ENCODE data around the gene NELL2.

The NELL2 gene

GRCh38 chr12:44626883-44627282 is 249.2 kb downstream of the NELL2 start:
- Histone ChIP-seq H3K4me3 (replicated peaks; ENCODE audit: low read depth, low read length) (no peak overlapping the region), H3K36me3 (ENCODE audit: control insufficient read depth, insufficient read depth, low read length) (no peaks in the 10 kb centered on the region), H3K27me3 (replicated peaks; ENCODE audit: control insufficient read depth, insufficient read depth, low read length) (no peaks in the 10 kb centered on the region)
- no peak for TF ChIP-seq CTCF (IDR thresholded peaks at IDR 0.05; ENCODE audit: insufficient read depth, low read length, poor library complexity, severe bottlenecking)
- DNase-seq (ENCODE audit: extremely low read depth, insufficient read length) = no peak

DNA sequence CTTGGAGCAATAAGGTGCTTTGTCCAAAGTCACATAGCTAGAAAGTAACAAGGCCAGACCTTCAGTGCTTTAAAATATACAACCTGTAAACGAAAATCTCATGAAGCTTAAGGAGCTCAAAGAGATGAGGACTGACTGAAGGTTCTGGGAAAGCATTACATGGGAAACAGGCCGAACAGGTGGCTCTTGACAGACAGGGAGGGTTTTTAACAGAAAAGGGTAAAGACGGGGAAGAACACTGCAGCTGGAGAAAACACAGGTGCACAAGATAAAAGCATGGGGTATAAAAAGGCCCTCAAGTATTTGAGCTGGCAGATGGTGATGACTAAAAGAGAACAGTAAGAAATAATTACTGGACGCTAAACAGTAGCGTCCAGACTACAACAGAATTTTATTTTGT is 257.2 kb downstream of the NELL2 start:
- H3K4me3 ChIP-seq (replicated peaks; ENCODE audit: low read depth, low read length) = no peak overlapping the region
- no peak for TF ChIP-seq CTCF (IDR thresholded peaks at IDR 0.05; ENCODE audit: insufficient read depth, low read length, poor library complexity, severe bottlenecking)
- H3K27me3 ChIP-seq (replicated peaks; ENCODE audit: control insufficient read depth, insufficient read depth, low read length) = no peaks in the 10 kb centered on the region
- no peak for DNase-seq (ENCODE audit: extremely low read depth, insufficient read length)
- no peaks in the 10 kb centered on the region for H3K36me3 ChIP-seq (ENCODE audit: control insufficient read depth, insufficient read depth, low read length)

GRCh38 chr12:44616402-44616801 is 259.7 kb downstream of the NELL2 start:
- H3K4me3 ChIP-seq (replicated peaks; ENCODE audit: low read depth, low read length) = no peak overlapping the region
- TF ChIP-seq CTCF (IDR thresholded peaks at IDR 0.05; ENCODE audit: insufficient read depth, low read length, poor library complexity, severe bottlenecking) = no peak
- H3K27me3 ChIP-seq (replicated peaks; ENCODE audit: control insufficient read depth, insufficient read depth, low read length) = no peaks in the 10 kb centered on the region
- H3K36me3 ChIP-seq (ENCODE audit: control insufficient read depth, insufficient read depth, low read length) = no peaks in the 10 kb centered on the region
- no peak for DNase-seq (ENCODE audit: extremely low read depth, insufficient read length)

GRCh38 chr12:44611538-44611937 is 264.6 kb downstream of the NELL2 start:
- no peaks in the 10 kb centered on the region for H3K36me3 ChIP-seq (ENCODE audit: control insufficient read depth, insufficient read depth, low read length)
- H3K27me3 ChIP-seq (replicated peaks; ENCODE audit: control insufficient read depth, insufficient read depth, low read length) = no peaks in the 10 kb centered on the region
- DNase-seq (ENCODE audit: extremely low read depth, insufficient read length) = no peak
- TF ChIP-seq CTCF (IDR thresholded peaks at IDR 0.05; ENCODE audit: insufficient read depth, low read length, poor library complexity, severe bottlenecking) = no peak
- no peak overlapping the region for H3K4me3 ChIP-seq (replicated peaks; ENCODE audit: low read depth, low read length)

GRCh38 chr12:44603701-44604100 is 272.4 kb downstream of the NELL2 start:
- no peaks in the 10 kb centered on the region for H3K36me3 ChIP-seq (ENCODE audit: control insufficient read depth, insufficient read depth, low read length)
- no peak overlapping the region for H3K4me3 ChIP-seq (replicated peaks; ENCODE audit: low read depth, low read length)
- no peak for DNase-seq (ENCODE audit: extremely low read depth, insufficient read length)
- no peaks in the 10 kb centered on the region for H3K27me3 ChIP-seq (replicated peaks; ENCODE audit: control insufficient read depth, insufficient read depth, low read length)
- no peak for TF ChIP-seq CTCF (IDR thresholded peaks at IDR 0.05; ENCODE audit: insufficient read depth, low read length, poor library complexity, severe bottlenecking)

DNA sequence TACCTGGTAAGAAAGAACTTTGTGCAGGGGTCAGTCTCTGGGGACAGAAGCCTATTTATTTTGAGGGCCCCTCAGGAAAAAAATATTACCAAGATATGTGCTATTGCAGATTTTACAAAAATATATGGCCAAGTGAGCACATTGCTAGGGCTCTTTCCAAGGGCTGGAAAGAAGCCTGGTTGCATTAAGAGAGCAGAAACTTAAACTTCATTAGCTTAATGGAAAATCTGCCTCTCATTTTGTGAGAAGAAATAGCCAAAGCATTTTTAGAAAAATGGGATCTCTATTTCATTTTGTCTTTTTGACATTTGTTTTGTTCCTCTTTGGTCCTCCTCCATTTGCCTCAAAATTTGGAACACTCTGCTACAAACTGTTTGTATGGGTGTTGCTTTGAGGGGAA is 283.5 kb downstream of the NELL2 start:
- TF ChIP-seq CTCF (IDR thresholded peaks at IDR 0.05; ENCODE audit: insufficient read depth, low read length, poor library complexity, severe bottlenecking) = no peak
- DNase-seq (ENCODE audit: extremely low read depth, insufficient read length) = no peak
- Histone ChIP-seq H3K36me3 (ENCODE audit: control insufficient read depth, insufficient read depth, low read length) (no peaks in the 10 kb centered on the region), H3K27me3 (replicated peaks; ENCODE audit: control insufficient read depth, insufficient read depth, low read length) (no peaks in the 10 kb centered on the region), H3K4me3 (replicated peaks; ENCODE audit: low read depth, low read length) (no peak overlapping the region)

All from GM06990 (cell line).